Lung microvascular endothelial cell (primary cell): ENCODE results near the gene PIK3CA. TPM values are rescaled to one million over a fixed set of nuclear protein-coding genes. Genes with fewer than 3 reads are reported as not detected.

Source experiments
- total RNA-seq: library from RNA; depleted of rRNA; stranded (reverse); fragments of >200 nt; gene quantifications from 2 replicates; pipeline ENCODE4 v1.2.1, GENCODE V29; 2014

Gene PIK3CA
- total RNA-seq, 1 donor from 2014 or later, result 23.2 TPM

Other genes with a start within 250 kb of the PIK3CA start
- 18.7 and 22.2 TPM in 2 replicates for gene ZMAT3, start 76.5 kb upstream of the PIK3CA start, total RNA-seq
- gene KCNMB3, start 102.8 kb downstream of the PIK3CA start, total RNA-seq, result 1.3 and 2.6 TPM in 2 replicates
- 22.9 and 31.2 TPM in 2 replicates for gene ZNF639, start 174.7 kb downstream of the PIK3CA start, total RNA-seq
- 29.0 and 33.5 TPM in 2 replicates for gene MFN1, start 199.4 kb downstream of the PIK3CA start, total RNA-seq